GM12878 (cell line): ENCODE measurements around the gene ISG15. TPM values are rescaled to one million over a fixed set of nuclear protein-coding genes. Genes with fewer than 3 reads are reported as not detected.

Source experiments
- ATF7 ChIP-seq: fragments of 450-650 bp; IDR thresholded peaks from 2 replicates; pipeline ENCODE4 v1.6.1; 2016; ENCODE audit warnings: low read depth, mild to moderate bottlenecking
- BRCA1 ChIP-seq: IDR thresholded peaks from 2 replicates; pipeline ENCODE4 v1.6.1; 2011; ENCODE audit warnings: low read depth, low read length, improper control_type of control experiment
- CHD2 ChIP-seq: IDR thresholded peaks from 2 replicates; pipeline ENCODE4 v1.6.1; 2011; ENCODE audit warnings: low read depth, low read length, improper control_type of control experiment, borderline replicate concordance
- CREB1 ChIP-seq: IDR thresholded peaks from 2 replicates; pipeline ENCODE4 v1.6.1; 2012; ENCODE audit warnings: low read depth, mild to moderate bottlenecking, inconsistent platforms
- EGR1 ChIP-seq, 2 experiments: IDR thresholded peaks; 1 replicate in 1 of 2; 2 replicates in 1 of 2; pipeline ENCODE4 v1.6.1; 2011 to 2012; ENCODE audit warnings: low read depth in 2 of 2, low read length in 2 of 2, borderline replicate concordance in 1 of 2, mild to moderate bottlenecking in 1 of 2, moderate library complexity in 1 of 2
- FOXK2 ChIP-seq: fragments of 450-650 bp; IDR thresholded peaks from 2 replicates; pipeline ENCODE4 v1.6.1; 2017; ENCODE audit warnings: mild to moderate bottlenecking, moderate library complexity
- GATAD2B ChIP-seq: fragments of 450-650 bp; conservative IDR thresholded peaks from 2 replicates; pipeline ENCODE4 v1.6.1; 2017; ENCODE audit warnings: low read depth, mild to moderate bottlenecking, moderate library complexity
- HDAC2 ChIP-seq: fragments of 200-600 bp; sonication (generic); IDR thresholded peaks from 2 replicates; pipeline ENCODE4 v1.6.1; 2017
- IKZF2 ChIP-seq, 2 experiments: fragments of 450-650 bp; IDR thresholded peaks; 2 replicates each; pipeline ENCODE4 v1.6.1; 2017; ENCODE audit warnings: mild to moderate bottlenecking in 2 of 2, moderate library complexity in 2 of 2
- JUNB ChIP-seq: IDR thresholded peaks from 2 replicates; pipeline ENCODE4 v1.6.1; 2016; ENCODE audit warnings: antibody characterized with exemption, mild to moderate bottlenecking
- MEF2A ChIP-seq: IDR thresholded peaks from 2 replicates; pipeline ENCODE4 v1.6.1; 2011; ENCODE audit warnings: low read depth, mild to moderate bottlenecking, low read length, moderate library complexity; ENCODE audit not compliant: insufficient read depth
- MYC ChIP-seq: IDR thresholded peaks from 2 replicates; pipeline ENCODE4 v1.6.1; 2011; ENCODE audit warnings: mild to moderate bottlenecking, low read length, moderate library complexity, inconsistent platforms; ENCODE audit not compliant: insufficient read depth, insufficient replicate concordance, insufficient read length, severe bottlenecking
- NBN ChIP-seq: fragments of 450-650 bp; IDR thresholded peaks from 2 replicates; pipeline ENCODE4 v1.6.1; 2016
- NFXL1 ChIP-seq: fragments of 450-650 bp; IDR thresholded peaks from 2 replicates; pipeline ENCODE4 v1.6.1; 2017; ENCODE audit warnings: antibody characterized with exemption, mild to moderate bottlenecking, borderline replicate concordance
- POLR2AphosphoS2 ChIP-seq: IDR thresholded peaks from 2 replicates; pipeline ENCODE4 v1.6.1; 2011; ENCODE audit warnings: low read depth, mild to moderate bottlenecking, low read length, improper control_type of control experiment, moderate library complexity
- SMAD1 ChIP-seq: fragments of 450-650 bp; IDR thresholded peaks from 2 replicates; pipeline ENCODE4 v1.6.1; 2018; ENCODE audit warnings: mild to moderate bottlenecking, low read depth; ENCODE audit not compliant: partially characterized antibody
- SMARCA5 ChIP-seq: fragments of 450-650 bp; IDR thresholded peaks from 2 replicates; pipeline ENCODE4 v1.6.1; 2017; ENCODE audit warnings: mild to moderate bottlenecking
- SMC3 ChIP-seq: IDR thresholded peaks from 2 replicates; pipeline ENCODE4 v1.6.1; 2011; ENCODE audit warnings: low read length, improper control_type of control experiment, borderline replicate concordance
- SREBF2 ChIP-seq: IDR thresholded peaks from 2 replicates; pipeline ENCODE4 v1.6.1; 2012; ENCODE audit warnings: mild to moderate bottlenecking, low read length
- TCF12 ChIP-seq: IDR thresholded peaks from 2 replicates; pipeline ENCODE4 v1.6.1; 2011; ENCODE audit warnings: low read depth, mild to moderate bottlenecking, low read length
- WRNIP1 ChIP-seq: IDR thresholded peaks from 2 replicates; pipeline ENCODE4 v1.6.1; 2011; ENCODE audit warnings: low read depth, low read length, improper control_type of control experiment, borderline replicate concordance
- ZNF217 ChIP-seq: fragments of 450-650 bp; IDR thresholded peaks from 2 replicates; pipeline ENCODE4 v1.6.1; 2017; ENCODE audit warnings: antibody characterized with exemption, mild to moderate bottlenecking
- ZNF384 ChIP-seq: IDR thresholded peaks from 2 replicates; pipeline ENCODE4 v1.6.1; 2012; ENCODE audit warnings: low read depth, mild to moderate bottlenecking, low read length, improper control_type of control experiment, borderline replicate concordance
- polyA plus RNA-seq, 11 experiments: library from polyadenylated mRNA; depleted of rRNA in 4 of 11; unstranded in 6 of 11; stranded (reverse) in 5 of 11; fragments of >200 nt; fragmentation: Nextera tagmentation in 4 of 11; fragmentation: Illumina TruSeq in 1 of 11; extraction: Ambion mirVana in 4 of 11; extraction: Trizol in 1 of 11; gene quantifications; 1 replicate in 1 of 11; 2 replicates in 10 of 11; pipeline versions ENCODE4 v1.2.1 to v1.2.3, GENCODE V29; 2011 to 2016; ENCODE audit warnings: inconsistent platforms in 2 of 11, missing spikeins in 2 of 11, low read depth in 1 of 11
- total RNA-seq, 4 experiments: library from RNA; depleted of rRNA in 3 of 4; stranded (reverse); fragments of >200 nt in 3 of 4; fragmentation: Illumina TruSeq in 1 of 4; extraction: Trizol in 1 of 4; gene quantifications; 2 replicates each; pipeline versions ENCODE4 v1.2.1 to v1.2.3, GENCODE V29; 2013 to 2021
- TF ChIP-seq, protein P1 (sequence below), 3 experiments: IDR thresholded peaks in 2 of 3; conservative IDR thresholded peaks in 1 of 3; 2 replicates each; pipeline ENCODE4 v1.5.1; 2011; ENCODE audit warnings: low read depth in 3 of 3, low read length in 3 of 3, mild to moderate bottlenecking in 3 of 3, control low read depth in 2 of 3, moderate library complexity in 2 of 3, inconsistent platforms in 1 of 3, mixed read lengths in 1 of 3; ENCODE audit not compliant: control insufficient read depth in 2 of 3, insufficient read depth in 1 of 3; ENCODE audit errors: extremely low read depth in 1 of 3
- TF ChIP-seq, protein P2 (sequence below): fragments of 450-650 bp; IDR thresholded peaks from 2 replicates; pipeline ENCODE4 v1.6.1; 2014; ENCODE audit warnings: mild to moderate bottlenecking
- TF ChIP-seq, protein P3 (sequence below): fragments of 450-650 bp; conservative IDR thresholded peaks from 2 replicates; pipeline ENCODE4 v1.6.1; 2017; ENCODE audit warnings: mild to moderate bottlenecking, moderate library complexity
- TF ChIP-seq, protein P4 (sequence below): IDR thresholded peaks from 2 replicates; pipeline ENCODE4 v1.6.1; 2012; ENCODE audit warnings: low read length, inconsistent platforms

ISG15 gene
- total and polyA plus RNA-seq, 10 of the 15 experiments (the other 5 are each of a cell fraction or from before 2014, with no cell fraction given), result 7.8 to 384 (median 274) TPM

DNA sequence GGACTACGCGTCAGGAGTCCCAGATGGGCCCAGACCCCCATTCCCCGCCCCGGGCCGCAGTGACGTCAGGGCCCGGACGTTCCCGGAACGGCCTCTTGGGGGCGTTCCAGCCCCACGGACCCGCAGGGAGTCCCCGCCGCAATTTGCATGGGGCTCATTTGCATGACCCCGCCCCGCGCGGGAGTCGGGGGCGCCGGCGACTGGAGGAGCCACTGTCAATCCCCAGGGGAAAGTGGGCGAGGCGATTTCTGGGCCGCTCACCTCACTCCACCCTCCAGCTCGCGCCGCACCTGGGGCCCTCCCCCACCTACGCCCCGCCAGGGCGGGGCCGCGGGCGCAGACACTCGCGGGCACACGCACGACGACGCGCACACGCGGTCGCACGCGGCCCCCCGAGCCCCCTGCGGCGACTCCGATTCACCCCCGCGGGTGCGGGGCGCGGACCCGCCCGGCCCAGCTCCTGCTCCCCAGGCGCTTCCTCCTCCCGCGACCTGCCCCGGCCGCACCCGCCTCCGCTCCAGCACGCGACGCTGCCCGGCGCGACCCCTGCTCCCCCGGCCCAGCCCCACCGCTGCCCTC lies 19.8 kb downstream of the ISG15 start (continued):
- no peak for TF ChIP-seq JUNB
- peak in 1 of 2 experiments; percentile 82; a peak in 2 of 3 replicates for TF ChIP-seq EGR1 (IDR thresholded peaks at IDR 0.05; ENCODE audit: borderline replicate concordance in 1 of 2, low read depth in 2 of 2, low read length in 2 of 2)
- no peak for TF ChIP-seq FOXK2
- no peak for TF ChIP-seq SMARCA5
- TF ChIP-seq BRCA1, result no peak
- no peak for TF ChIP-seq SREBF2
- TF ChIP-seq HDAC2, result no peak
- TF ChIP-seq, protein P1, sequence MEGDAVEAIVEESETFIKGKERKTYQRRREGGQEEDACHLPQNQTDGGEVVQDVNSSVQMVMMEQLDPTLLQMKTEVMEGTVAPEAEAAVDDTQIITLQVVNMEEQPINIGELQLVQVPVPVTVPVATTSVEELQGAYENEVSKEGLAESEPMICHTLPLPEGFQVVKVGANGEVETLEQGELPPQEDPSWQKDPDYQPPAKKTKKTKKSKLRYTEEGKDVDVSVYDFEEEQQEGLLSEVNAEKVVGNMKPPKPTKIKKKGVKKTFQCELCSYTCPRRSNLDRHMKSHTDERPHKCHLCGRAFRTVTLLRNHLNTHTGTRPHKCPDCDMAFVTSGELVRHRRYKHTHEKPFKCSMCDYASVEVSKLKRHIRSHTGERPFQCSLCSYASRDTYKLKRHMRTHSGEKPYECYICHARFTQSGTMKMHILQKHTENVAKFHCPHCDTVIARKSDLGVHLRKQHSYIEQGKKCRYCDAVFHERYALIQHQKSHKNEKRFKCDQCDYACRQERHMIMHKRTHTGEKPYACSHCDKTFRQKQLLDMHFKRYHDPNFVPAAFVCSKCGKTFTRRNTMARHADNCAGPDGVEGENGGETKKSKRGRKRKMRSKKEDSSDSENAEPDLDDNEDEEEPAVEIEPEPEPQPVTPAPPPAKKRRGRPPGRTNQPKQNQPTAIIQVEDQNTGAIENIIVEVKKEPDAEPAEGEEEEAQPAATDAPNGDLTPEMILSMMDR (IDR thresholded peaks at IDR 0.05 in 2 of 3, conservative IDR thresholded peaks at IDR 0.05 in 1 of 3; ENCODE audit: control insufficient read depth in 2 of 3, extremely low read depth in 1 of 3, insufficient read depth in 1 of 3, low read depth in 3 of 3, low read length in 3 of 3), result peak; percentile 80 to 97 (median 84)
- no peak for TF ChIP-seq NFXL1
- TF ChIP-seq NBN, result peak; percentile 81
- TF ChIP-seq, protein P2, sequence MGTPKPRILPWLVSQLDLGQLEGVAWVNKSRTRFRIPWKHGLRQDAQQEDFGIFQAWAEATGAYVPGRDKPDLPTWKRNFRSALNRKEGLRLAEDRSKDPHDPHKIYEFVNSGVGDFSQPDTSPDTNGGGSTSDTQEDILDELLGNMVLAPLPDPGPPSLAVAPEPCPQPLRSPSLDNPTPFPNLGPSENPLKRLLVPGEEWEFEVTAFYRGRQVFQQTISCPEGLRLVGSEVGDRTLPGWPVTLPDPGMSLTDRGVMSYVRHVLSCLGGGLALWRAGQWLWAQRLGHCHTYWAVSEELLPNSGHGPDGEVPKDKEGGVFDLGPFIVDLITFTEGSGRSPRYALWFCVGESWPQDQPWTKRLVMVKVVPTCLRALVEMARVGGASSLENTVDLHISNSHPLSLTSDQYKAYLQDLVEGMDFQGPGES, result no peak; the same call in 1 of the 2 replicates
- peak; percentile 55; the same call in 1 of the 2 replicates for TF ChIP-seq CHD2
- TF ChIP-seq MYC, result no peak
- TF ChIP-seq CREB1, result peak; percentile 88
- no peak for TF ChIP-seq MEF2A
- no peak for TF ChIP-seq POLR2AphosphoS2
- no peak for TF ChIP-seq SMAD1
- TF ChIP-seq SMC3, result peak; percentile 59
- TF ChIP-seq GATAD2B, result peak; percentile 94
- TF ChIP-seq, protein P3, sequence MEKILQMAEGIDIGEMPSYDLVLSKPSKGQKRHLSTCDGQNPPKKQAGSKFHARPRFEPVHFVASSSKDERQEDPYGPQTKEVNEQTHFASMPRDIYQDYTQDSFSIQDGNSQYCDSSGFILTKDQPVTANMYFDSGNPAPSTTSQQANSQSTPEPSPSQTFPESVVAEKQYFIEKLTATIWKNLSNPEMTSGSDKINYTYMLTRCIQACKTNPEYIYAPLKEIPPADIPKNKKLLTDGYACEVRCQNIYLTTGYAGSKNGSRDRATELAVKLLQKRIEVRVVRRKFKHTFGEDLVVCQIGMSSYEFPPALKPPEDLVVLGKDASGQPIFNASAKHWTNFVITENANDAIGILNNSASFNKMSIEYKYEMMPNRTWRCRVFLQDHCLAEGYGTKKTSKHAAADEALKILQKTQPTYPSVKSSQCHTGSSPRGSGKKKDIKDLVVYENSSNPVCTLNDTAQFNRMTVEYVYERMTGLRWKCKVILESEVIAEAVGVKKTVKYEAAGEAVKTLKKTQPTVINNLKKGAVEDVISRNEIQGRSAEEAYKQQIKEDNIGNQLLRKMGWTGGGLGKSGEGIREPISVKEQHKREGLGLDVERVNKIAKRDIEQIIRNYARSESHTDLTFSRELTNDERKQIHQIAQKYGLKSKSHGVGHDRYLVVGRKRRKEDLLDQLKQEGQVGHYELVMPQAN, result peak; percentile 60
- TF ChIP-seq, protein P4, sequence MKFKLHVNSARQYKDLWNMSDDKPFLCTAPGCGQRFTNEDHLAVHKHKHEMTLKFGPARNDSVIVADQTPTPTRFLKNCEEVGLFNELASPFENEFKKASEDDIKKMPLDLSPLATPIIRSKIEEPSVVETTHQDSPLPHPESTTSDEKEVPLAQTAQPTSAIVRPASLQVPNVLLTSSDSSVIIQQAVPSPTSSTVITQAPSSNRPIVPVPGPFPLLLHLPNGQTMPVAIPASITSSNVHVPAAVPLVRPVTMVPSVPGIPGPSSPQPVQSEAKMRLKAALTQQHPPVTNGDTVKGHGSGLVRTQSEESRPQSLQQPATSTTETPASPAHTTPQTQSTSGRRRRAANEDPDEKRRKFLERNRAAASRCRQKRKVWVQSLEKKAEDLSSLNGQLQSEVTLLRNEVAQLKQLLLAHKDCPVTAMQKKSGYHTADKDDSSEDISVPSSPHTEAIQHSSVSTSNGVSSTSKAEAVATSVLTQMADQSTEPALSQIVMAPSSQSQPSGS, result no peak
- peak; percentile 89 for TF ChIP-seq ATF7
- TF ChIP-seq TCF12, result 0 out of 2 replicates have a peak, but pooled peaks have one; percentile 64
- TF ChIP-seq IKZF2 (IDR thresholded peaks at IDR 0.05), result no peak; a peak in 1 of 4 replicates
- peak; percentile 85 for TF ChIP-seq ZNF217
- TF ChIP-seq ZNF384, result no peak
- no peak for TF ChIP-seq WRNIP1
